Femur (tissue), 1 donor: ENCODE results near the gene ZNF142.

Experiments
- DNase-seq: peaks from one replicate; pipeline ENCODE4 v3.0.0-alpha.2; 2017

Gene ZNF142, protein sequence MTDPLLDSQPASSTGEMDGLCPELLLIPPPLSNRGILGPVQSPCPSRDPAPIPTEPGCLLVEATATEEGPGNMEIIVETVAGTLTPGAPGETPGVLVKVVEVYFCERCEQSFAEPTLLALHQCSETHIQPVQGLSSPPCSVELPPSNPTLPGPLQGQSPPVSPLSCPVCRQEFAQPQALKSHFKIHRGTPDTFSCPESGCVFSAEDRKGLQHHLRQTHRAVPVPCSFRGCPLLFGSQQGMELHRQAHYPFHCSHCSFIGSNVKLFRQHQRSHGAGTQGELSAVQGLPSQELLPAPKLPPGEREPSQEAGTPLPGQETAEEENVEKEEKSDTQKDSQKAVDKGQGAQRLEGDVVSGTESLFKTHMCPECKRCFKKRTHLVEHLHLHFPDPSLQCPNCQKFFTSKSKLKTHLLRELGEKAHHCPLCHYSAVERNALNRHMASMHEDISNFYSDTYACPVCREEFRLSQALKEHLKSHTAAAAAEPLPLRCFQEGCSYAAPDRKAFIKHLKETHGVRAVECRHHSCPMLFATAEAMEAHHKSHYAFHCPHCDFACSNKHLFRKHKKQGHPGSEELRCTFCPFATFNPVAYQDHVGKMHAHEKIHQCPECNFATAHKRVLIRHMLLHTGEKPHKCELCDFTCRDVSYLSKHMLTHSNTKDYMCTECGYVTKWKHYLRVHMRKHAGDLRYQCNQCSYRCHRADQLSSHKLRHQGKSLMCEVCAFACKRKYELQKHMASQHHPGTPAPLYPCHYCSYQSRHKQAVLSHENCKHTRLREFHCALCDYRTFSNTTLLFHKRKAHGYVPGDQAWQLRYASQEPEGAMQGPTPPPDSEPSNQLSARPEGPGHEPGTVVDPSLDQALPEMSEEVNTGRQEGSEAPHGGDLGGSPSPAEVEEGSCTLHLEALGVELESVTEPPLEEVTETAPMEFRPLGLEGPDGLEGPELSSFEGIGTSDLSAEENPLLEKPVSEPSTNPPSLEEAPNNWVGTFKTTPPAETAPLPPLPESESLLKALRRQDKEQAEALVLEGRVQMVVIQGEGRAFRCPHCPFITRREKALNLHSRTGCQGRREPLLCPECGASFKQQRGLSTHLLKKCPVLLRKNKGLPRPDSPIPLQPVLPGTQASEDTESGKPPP (N-terminal part only)

DNA sequence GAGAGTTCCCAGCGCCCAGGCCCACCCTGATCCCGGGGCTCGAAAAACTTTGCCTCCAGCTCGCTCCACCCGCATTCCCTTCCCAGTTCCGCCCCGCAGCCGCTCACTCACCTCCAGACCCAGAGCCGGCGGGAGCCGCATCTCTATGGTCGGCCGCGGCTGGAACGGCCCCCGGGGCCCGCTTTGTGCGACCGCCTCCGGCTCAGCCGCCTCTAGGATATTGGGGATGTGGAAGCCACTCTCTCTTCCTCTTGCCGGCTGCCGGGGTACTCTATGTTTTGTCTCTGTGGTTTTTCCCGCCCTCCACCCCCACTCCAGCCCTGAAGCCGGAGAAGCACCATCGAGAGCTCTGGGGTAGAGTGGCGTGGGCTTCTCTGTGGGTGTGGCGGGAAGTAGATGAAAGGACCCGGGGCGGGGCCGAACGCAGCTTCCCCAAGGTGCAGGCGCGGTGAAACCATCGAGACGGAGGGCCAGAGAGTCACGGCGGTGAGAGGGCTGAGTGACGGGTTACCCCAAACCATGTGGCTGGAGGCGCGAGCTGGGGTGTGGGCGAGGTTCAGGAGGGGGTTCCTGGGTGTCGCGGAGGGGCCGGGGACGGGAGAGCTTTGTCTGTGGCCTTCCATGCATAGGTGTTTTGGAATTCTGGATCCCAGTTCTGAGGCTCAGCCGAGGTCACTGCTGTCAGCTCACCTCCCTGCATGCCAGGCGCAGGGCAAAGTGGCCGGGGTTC lies at the start of gene ZNF142, which contains the start of gene BCS1L:
ZNF142 (minus strand) TSS at position 366 of the 730 bp plus-strand sequence. CDS start 3,194 bp downstream, outside the sequence.
BCS1L (plus strand) TSS at position 426 of the 730 bp plus-strand sequence. CDS start 1,305 bp downstream, outside the sequence.
- DNase-seq = peak; percentile 93

- DNase-seq = no peak
Observed at GRCh38 chr2:218708086-218708485, 48.7 kb upstream of the ZNF142 start.

- DNase-seq = no peak
Observed at GRCh38 chr2:218703341-218703740, 43.9 kb upstream of the ZNF142 start.

DNA sequence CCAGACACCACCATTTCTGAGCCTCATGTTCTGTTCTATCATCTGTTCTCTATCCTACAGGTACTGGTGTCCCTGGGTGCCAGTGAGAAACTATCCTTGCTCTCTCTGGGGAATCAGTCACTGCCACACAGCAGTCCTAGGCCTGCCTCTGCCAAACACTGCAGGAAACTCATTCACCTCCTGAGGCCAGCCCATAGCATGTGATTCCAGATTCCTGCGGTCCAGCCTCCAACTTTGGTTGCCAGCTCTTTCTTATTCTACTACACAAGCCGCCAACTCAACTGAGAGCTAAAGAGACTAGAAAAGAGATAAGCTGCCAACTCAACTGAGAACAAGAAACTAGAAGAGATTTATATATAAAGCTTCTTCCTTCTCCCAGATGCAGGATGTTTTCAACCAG lies 42.4 kb upstream of the ZNF142 start:
- DNase-seq = no peak

DNA sequence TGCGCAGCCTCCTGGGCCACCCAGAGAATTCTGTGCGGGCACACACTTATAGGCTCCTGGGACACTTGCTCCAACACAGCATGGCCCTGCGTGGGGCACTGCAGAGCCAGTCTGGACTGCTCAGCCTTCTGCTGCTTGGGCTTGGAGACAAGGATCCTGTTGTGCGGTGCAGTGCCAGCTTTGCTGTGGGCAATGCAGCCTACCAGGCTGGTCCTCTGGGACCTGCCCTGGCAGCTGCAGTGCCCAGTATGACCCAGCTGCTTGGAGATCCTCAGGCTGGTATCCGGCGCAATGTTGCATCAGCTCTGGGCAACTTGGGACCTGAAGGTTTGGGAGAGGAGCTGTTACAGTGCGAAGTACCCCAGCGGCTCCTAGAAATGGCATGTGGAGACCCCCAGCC lies 39.5 kb upstream of the ZNF142 start:
- DNase-seq = no peak

- no peak for DNase-seq
Observed at GRCh38 chr2:218694405-218695145, 35.2 kb upstream of the ZNF142 start.

- no peak for DNase-seq
Observed at GRCh38 chr2:218691234-218691633, 31.8 kb upstream of the ZNF142 start.

DNA sequence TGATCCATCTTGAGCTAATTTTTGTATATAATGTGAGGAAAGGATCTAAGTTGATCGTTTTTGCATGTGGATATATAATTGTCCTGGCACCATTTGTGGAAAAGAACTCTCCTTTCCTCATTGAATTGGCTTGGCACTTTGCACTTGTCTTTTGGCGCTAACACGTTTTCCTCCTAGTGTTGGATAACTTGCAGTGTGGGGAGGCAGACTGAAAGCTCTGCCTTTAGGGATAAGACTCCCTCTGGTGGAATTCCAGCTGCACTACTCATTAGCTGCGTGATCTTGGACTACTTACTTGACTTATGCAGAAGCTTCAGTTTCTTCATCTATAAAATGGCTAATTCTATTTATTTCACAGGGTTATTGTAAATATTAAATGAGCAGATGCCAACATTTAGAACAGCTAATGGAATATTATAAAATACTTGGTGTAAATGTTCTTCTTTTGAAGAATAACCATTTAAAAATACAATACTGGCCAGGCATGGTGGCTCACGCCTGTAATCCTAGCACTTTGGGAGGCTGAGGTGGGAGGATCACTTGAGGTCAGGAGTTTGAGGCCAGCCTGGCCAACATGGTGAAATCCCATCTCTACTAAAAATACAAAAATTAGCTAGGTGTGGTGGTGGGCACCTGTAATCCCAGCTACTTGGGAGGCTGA lies 28.1 kb upstream of the ZNF142 start:
- DNase-seq = peak; percentile 80

DNA sequence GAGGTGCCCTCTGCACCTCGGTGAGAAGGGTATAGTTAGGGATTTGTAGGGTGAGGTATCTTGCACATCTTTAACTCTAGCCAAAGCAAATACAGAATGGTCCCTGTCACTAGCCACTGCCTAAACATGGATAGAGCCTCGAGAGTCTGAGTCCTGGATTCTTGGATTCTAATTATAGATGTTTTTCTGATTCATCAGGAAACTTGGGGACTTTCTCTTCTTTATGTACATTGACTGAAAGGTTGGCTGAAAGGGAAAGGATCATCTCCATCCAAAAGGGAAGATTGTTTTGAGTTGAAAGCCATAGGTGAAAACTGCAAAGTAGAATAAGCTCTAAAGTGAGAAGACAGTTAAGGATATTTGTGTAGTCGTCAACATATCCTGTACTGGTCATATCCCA lies 20.6 kb upstream of the ZNF142 start:
- DNase-seq = no peak

DNA sequence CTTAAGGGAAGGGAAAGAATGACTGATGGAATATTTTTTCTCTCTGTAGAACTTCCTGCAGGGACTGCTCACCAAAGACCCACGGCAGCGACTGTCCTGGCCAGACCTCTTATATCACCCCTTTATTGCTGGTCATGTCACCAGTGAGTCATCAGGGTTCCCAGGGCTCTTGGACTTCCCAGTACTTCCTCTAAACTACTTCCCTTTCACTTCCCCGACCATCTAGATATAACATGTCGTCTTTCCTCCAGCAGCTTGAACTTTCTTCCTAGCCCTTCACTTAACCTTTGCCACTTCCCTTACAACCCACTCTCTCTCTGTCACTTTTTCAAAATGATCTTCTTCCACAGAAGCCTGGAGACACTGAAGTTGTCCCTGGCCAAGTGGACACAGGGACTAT lies 19.7 kb upstream of the ZNF142 start:
- no peak for DNase-seq

DNA sequence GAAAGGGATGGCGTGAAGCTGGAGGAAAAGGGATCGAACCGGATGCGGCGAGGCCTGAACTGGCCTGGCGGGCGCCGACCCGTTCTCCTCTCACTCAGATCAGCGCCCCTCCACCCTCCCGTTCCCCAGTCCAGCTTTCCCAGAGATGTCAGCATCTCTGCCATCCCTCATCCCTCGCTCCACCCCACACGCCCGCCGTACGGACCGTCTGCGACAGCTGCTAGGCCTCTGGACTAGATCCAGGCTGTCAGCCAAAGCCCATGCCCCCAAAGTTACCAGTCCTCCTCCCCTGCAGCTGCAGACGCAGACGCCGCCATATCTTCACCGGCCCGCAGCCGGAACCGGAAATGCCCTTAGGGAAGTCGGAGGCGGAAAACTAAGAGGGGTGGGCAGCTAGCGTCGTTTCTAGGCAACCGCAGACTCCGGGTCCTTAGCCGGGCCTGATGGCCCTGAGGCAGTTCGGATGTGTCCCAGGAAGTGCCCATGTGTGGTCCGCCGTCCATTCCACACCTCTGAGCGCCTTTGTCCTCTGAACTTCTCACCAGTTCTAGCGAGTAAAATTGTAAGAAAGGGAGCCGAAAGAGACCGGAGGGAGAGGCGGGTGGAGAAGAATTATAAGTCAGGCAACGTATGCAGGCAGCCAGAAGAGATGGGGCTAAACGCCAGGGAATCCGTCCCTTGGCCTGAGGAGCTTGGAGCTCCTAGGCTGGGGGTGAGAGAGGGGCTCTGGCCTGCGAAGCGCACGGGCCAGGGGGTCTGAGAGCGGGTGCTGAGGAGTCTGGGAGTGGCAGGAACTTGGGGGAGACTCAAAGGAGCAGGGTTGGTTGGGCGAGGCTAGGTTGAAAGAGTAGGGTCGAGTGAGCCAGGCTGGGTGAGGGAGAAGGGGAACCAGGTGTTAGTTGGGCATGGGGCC lies 12.5 kb upstream of the ZNF142 start, which contains the start of the genes RNF25 and STK36:
RNF25 (minus strand) TSS at position 349 of the 913 bp plus-strand sequence; CDS start at position 317, 32 bp downstream.
STK36 (plus strand) TSS at position 433 of the 913 bp plus-strand sequence. CDS start 744 bp downstream, outside the sequence.
- DNase-seq = peak; percentile 93

GRCh38 chr2:218671097-218671653 lies 11.8 kb upstream of the ZNF142 start:
- no peak for DNase-seq

DNA sequence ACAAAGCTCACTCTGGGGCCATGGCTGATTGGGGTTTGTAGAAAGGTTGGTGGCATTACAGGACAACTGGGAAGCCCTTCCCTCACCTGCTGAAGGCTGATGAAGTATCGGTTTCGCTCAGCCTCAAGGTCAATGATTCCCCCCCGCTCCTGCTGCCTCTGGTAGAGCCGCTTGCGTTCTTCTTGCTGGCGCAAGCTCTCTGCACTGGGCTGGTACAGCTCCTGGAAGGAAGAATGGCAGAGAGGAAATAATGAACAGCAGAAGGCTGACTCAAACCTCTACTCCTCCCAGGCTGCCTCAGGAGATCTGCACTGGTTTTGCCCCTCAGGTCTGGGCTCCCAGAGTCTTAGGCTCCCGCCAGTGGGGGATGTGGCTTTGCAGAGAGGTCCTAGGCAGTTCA lies 5.2 kb upstream of the ZNF142 start:
- DNase-seq = no peak

DNA sequence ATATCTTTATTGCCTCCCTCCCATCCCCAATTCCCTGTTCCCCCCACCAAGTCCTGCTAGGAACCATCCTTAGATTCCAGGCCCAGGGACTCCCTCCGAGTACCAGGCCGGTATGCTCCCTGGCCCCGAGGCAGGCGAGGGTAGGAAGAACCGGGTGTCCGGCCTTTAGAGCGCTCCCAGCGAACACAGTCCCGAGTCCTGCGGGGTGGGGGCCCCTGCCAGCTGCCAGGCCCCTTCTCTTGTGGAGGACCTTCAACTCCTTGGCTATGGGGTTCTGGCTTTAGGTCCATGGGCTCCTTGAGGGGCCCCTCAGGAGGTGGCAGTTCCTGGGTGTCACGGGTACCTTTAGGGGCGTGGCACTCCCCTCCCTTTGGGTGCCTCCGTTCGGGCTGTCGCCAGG lies 4.5 kb upstream of the ZNF142 start:
- no peak for DNase-seq

GRCh38 chr2:218662827-218663226 lies 3.4 kb upstream of the ZNF142 start:
- no peak for DNase-seq

DNA sequence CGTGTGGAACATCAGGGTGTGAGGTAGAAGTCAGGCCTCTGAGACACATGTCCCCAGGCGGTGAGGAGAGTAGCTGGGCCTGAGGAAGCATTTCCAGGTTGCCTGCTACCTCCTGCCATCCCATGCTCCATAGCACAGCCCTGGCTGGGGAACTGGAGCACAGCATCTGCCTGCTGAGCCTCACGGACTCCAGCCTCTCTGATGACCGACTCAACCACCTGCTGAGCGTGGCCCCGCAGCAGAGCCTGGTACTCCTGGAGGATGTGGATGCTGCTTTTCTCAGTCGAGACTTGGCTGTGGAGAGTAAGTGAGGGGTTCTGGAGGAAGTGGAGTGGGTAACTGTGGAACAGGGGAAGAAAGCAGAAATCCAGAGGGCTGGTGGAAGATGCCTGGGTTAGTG lies 3.0 kb upstream of the ZNF142 start:
- no peak for DNase-seq

DNA sequence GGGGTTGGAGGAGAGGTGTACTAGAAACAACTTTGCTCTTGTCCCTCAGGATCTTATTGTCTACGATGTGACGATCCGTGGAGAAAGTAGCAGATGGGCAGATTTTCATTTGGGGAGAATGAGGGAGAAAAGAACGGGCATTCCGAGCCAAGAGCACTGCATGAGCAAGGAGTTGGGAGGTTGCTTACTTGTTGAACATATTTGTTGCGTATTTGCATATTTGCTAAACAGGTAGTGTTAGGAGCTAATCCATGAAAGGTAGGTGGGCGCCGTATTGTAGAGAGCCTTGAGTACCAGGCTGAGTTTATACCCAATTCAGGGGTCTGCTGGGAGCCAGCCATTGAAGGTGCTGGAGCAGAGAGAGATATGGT lies 550 bp upstream of the ZNF142 start:
- no peak for DNase-seq

DNA sequence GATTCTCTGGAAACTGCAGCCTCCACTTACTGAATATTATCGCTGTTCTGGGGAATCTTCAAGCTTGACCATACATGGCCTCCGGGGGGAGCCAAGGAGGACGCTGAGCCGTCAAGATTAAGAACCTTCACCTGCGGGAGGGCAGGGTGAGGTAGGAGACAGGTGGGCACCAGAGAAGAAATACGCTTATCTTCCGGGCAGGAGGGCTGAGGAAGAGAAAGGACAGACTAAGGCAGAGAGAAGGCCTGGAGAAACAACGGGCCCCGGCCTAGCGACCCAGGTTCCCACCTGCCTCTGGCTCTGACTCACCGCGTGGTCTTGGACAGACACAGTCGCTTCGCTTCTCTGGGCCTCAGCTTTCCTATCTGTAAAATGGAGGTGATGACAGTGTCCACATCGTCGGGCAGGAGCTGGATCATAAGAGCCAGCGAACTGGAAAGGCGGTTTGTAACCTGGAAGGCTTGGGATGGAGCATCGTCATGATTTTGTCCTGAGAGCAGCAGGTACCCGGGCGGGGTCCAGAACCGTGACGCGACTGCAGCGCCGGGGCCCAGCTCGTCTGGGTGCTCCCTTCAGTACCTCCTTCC lies 659 bp downstream of the ZNF142 start:
- no peak for DNase-seq

DNA sequence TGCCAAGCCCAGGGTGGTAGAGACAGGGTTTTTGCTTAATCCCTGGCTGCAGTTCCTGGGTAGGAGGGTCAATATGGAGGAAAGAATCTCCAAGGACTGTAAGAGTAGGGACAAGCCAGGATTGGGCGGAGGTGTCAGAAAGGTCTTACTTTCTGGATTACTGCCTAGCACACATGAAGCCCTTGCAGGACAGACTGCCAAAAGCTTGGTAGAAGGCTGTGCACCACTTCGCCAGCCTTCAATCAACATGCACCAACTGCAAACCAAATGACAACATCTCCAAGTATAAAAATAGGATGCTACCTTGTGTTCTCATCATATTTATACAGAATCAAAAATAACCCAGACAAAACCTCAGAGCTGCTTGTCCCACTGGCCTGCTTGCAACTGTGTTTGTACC lies 3.7 kb downstream of the ZNF142 start:
- DNase-seq = no peak
